Measurements from ENCODE around the gene C11orf87.

Gene C11orf87

GRCh38 chr11:109443052-109443451 lies 21.1 kb downstream of the C11orf87 start:
- DNase-seq, result no peak

GRCh38 chr11:109454857-109455256 lies 32.9 kb downstream of the C11orf87 start:
- DNase-seq, result no peak
